ENCODE data around the gene CARD11. TPM values are rescaled to one million over a fixed set of nuclear protein-coding genes. Genes with fewer than 3 reads are reported as not detected.
A peak's percentile ranks its signal among the peaks of the same experiment; 100 is the strongest.

CARD11 gene
- total RNA-seq, 2 experiments from 2014 or later: 98.3 to 103 TPM

DNA sequence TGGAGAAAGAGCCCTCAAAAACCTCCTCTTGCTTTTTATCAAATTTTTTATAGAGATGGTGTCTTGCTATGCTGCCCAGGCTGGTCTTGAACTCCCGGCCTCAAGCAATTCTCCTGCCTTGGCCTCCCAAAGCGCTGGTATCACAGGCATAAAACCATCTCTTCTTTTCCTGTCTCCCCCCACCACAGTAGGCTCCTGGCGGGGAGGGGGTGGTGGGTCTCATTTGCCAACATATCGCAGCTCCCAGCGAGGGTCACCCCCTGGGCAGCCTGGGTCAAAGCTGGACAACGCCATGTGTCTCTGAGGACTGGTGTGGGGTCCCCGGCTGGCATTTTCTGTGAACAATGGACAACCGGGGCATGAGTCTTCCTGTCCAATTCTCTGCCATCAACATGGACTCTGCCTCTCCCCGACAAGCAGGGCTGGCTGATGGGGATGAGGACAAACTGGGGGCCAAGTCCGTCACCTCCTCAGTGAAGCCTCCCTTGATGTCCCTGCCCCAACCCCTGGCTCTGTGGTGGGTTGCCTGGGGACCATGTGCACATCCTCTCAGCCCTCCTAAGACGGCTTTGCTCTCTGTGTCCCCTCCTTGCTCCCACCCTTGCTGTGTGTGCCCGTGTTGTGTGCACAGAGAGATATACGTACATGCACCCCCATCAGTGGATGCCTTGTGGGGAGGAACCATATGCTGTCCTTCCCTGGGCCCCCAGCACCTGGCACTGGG, 113.2 kb downstream of the CARD11 start:
- ChIA-PET POLR2A (no interaction called here), CTCF (no interaction called here)
- intact Hi-C loops (cut with micrococcal nuclease): no loop called here
- TF ChIP-seq, protein P1, sequence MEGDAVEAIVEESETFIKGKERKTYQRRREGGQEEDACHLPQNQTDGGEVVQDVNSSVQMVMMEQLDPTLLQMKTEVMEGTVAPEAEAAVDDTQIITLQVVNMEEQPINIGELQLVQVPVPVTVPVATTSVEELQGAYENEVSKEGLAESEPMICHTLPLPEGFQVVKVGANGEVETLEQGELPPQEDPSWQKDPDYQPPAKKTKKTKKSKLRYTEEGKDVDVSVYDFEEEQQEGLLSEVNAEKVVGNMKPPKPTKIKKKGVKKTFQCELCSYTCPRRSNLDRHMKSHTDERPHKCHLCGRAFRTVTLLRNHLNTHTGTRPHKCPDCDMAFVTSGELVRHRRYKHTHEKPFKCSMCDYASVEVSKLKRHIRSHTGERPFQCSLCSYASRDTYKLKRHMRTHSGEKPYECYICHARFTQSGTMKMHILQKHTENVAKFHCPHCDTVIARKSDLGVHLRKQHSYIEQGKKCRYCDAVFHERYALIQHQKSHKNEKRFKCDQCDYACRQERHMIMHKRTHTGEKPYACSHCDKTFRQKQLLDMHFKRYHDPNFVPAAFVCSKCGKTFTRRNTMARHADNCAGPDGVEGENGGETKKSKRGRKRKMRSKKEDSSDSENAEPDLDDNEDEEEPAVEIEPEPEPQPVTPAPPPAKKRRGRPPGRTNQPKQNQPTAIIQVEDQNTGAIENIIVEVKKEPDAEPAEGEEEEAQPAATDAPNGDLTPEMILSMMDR (IDR thresholded peaks at IDR 0.05): no peak
- Mint-ChIP-seq H3K9me3 (no peaks in the 10 kb centered on the region), H3K27me3 (no peaks in the 10 kb centered on the region), H3K36me3 (ENCODE audit: low read depth) (peaks cover 44% of the 10 kb centered on the region), H3K27ac (peak overlapping the region; percentile 27), H3K4me1 (ENCODE audit: low read depth) (peaks cover 12% of the 10 kb centered on the region), H3K4me3 (no peak overlapping the region)
- no peak for DNase-seq
- no peak for ATAC-seq

DNA sequence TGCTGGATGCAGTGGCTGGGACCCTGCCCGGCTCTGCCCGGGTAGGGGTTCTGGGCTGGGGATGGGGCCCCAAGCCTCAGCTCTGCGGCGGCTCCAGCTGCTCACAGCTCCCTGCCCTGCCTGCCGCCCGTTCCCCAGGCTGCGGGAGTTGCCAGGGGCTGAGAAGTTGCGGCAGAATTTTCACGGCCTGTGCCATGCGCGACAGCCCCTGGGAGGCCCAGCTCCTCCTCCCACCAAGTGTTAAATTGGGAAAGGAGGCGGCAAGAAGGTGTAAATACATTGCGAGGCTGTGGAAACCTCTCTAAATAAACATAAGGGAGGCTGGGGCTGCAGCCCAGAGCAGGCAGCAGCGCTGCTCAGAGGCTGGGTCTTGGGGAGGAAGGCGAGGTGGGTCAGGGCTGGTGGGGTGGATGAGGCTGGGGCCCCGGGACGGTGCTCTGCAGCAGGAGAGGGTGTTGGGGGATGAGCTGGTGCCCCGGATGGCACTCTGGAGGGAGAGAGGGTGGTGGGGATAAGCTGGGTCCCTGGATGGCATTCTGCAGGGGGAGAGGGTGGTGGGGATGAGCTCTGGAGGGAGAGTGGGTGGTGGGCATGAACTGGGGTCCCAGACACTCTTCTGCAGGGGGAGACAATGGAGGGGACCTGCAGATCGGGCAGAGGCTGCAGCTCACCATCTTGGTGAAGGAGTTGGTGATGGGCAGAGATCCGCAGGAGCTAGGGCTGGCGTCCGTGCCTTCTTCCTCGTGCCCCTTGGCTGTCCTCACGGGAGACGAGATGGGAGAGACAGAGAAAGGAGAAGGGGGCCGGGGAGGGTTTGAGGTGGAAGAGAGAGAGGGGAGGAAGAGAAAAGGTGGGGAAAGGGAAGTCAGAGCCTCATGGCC, 114.1 kb downstream of the CARD11 start:
- no peak for DNase-seq

DNA sequence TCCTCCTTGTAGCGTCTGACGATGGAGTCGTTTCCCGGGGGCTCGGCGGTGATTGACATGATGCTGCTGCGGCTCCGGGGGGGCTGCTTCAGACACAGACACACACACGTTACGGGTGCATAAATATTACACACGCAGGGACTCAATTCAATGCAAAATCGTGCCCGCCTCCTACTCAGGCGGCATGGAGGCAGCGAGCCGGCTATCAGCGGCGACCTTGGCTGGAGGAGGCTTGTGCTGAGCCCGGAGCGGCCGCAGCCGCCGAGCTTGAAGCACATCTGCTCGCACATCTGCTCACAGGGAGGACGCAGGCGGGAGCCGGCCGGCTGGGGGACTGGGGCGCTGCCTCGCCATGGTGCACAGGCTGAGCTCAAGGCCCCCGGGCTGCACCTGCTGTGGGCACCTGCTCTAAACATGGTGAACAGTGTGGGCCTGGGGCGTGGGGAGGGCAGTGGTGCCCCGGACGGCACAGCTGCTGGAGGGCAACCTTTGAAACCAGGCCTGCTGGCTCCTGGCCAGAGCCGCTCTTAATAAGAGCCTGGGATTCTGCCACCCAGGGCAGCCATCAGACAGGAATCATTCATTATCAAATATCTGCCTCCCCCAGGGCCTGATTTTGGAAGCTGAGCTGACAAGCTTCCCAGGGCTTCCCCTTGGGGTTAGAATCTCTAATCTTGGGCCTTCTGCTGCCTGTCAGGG, 114.9 kb downstream of the CARD11 start:
- ChIA-PET POLR2A (no interaction called here), CTCF (interaction anchor here (0.6 kb wide), 1 partner anchor 127 kb away, joined by 3 read pairs; no protein-coding TSS in a partner anchor)
- no peak overlapping the region for H3K27ac Mint-ChIP-seq
- H3K9me3 Mint-ChIP-seq: no peaks in the 10 kb centered on the region
- H3K4me1 Mint-ChIP-seq (ENCODE audit: low read depth): peaks cover 2% of the 10 kb centered on the region
- H3K27me3 Mint-ChIP-seq: no peaks in the 10 kb centered on the region
- no peak overlapping the region for H3K4me3 Mint-ChIP-seq
- peaks cover 36% of the 10 kb centered on the region for H3K36me3 Mint-ChIP-seq (ENCODE audit: low read depth)
- TF ChIP-seq, protein P1 (IDR thresholded peaks at IDR 0.05): no peak
- ATAC-seq: no peak
- intact Hi-C loops (cut with micrococcal nuclease): no loop called here
- no peak for DNase-seq

More for the DNA sequence above, 114.1 kb downstream of the CARD11 start:
- peaks cover 41% of the 10 kb centered on the region for H3K36me3 Mint-ChIP-seq (ENCODE audit: low read depth)
- no peaks in the 10 kb centered on the region for H3K9me3 Mint-ChIP-seq
- H3K27me3 Mint-ChIP-seq: no peaks in the 10 kb centered on the region
- peaks cover 9% of the 10 kb centered on the region for H3K4me1 Mint-ChIP-seq (ENCODE audit: low read depth)
- intact Hi-C loops (cut with micrococcal nuclease): no loop called here
- H3K27ac Mint-ChIP-seq: no peak overlapping the region
- ChIA-PET CTCF (interaction anchor here (0.6 kb wide), 1 partner anchor 126 kb away, joined by 3 read pairs; no protein-coding TSS in a partner anchor), POLR2A (no interaction called here)
- TF ChIP-seq, protein P1 (IDR thresholded peaks at IDR 0.05): no peak
- H3K4me3 Mint-ChIP-seq: no peak overlapping the region
- no peak for ATAC-seq

DNA sequence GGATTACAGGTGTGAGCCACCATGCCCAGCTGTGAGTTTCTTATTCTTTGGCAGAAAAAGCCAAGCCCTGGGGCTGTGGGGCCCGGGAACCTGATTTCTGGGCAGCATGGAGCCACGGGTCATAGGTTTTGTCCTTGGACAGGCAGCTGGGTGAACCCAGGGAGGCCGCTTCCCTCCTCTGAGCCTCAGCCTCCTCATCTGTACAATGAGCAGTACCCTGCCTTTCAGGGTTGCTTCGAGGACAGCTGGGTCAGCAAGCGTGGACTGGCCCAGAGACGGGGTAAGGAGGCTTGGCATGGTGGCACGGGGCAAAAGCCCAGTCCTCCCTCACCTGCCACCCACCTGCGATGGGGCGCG, 115.4 kb downstream of the CARD11 start:
- Mint-ChIP-seq H3K36me3 (ENCODE audit: low read depth) (peaks cover 33% of the 10 kb centered on the region), H3K27me3 (no peaks in the 10 kb centered on the region), H3K9me3 (no peaks in the 10 kb centered on the region), H3K27ac (no peak overlapping the region), H3K4me3 (no peak overlapping the region), H3K4me1 (ENCODE audit: low read depth) (no peaks in the 10 kb centered on the region)
- DNase-seq (no peak), ATAC-seq (no peak)
- POLR2A ChIA-PET: no interaction called here
- TF ChIP-seq, protein P1 (IDR thresholded peaks at IDR 0.05): no peak
- intact Hi-C loops (cut with micrococcal nuclease): no loop called here
- CTCF ChIA-PET: no interaction called here
